SK-N-SH treated with all-trans-retinoic acid at 6 μM for 48 hours (cell line): ENCODE measurements around the gene SLC25A33.

Source experiments
- PPARA ChIP-seq: fragments of 250-450 bp; sonication (Bioruptor Pico); IDR thresholded peaks from 2 replicates; pipeline ENCODE4 v1.5.0; 2020; ENCODE audit warnings: mild to moderate bottlenecking, borderline replicate concordance
- RARB ChIP-seq: fragments of 250-450 bp; sonication (Bioruptor Pico); IDR thresholded peaks from 2 replicates; pipeline ENCODE4 v1.8.0; 2021; ENCODE audit warnings: mild to moderate bottlenecking, moderate library complexity

- TF ChIP-seq RARB = no peak
- no peak for TF ChIP-seq PPARA (CRISPR knock-in tag)
Measured at GRCh38 chr1:9624081-9624480, 84.8 kb downstream of the SLC25A33 start.
